Neural progenitor cell (in vitro differentiated cells): ENCODE results near the gene RNF31. TPM values are rescaled to one million over a fixed set of nuclear protein-coding genes. Genes with fewer than 3 reads are reported as not detected.
"Not testable (repeated sequence)": the region's sequence is repeated elsewhere in the genome, so short reads cannot be mapped to it uniquely, and the experiment has no call there.

Experiments
- DNase-seq: peaks from one replicate; pipeline ENCODE4 v3.0.0-alpha.2; 2016; ENCODE audit warnings: low spot score
- H2AFZ ChIP-seq: fragments of 200-600 bp; sonication (generic); replicated peaks from 2 replicates; pipeline ENCODE4 v1.6.1; 2016; ENCODE audit warnings: antibody characterized with exemption
- H3F3A ChIP-seq: fragments of 200-600 bp; sonication (generic); 2 replicates; pipeline ENCODE4 v1.6.1; 2016; ENCODE audit warnings: antibody characterized with exemption, low read depth
- H3K27ac ChIP-seq: fragments of 200-600 bp; sonication (generic); 2 replicates; pipeline ENCODE4 v1.5.1; 2016; ENCODE audit warnings: mild to moderate bottlenecking
- H3K27me3 ChIP-seq: fragments of 200-600 bp; sonication (generic); 2 replicates; pipeline ENCODE4 v1.6.1; 2016; ENCODE audit warnings: mild to moderate bottlenecking, moderate library complexity
- H3K36me3 ChIP-seq: fragments of 200-600 bp; sonication (generic); 2 replicates; pipeline ENCODE4 v1.5.1; 2016
- H3K4me1 ChIP-seq: fragments of 200-600 bp; sonication (generic); 2 replicates; pipeline ENCODE4 v1.6.1; 2016; ENCODE audit warnings: mixed run types
- H3K4me2 ChIP-seq: fragments of 200-600 bp; sonication (generic); 2 replicates; pipeline ENCODE4 v1.6.1; 2016
- H3K4me3 ChIP-seq: fragments of 200-600 bp; sonication (generic); 2 replicates; pipeline ENCODE4 v1.5.1; 2016
- H3K79me2 ChIP-seq: fragments of 200-600 bp; sonication (generic); 2 replicates; pipeline ENCODE4 v1.6.1; 2016; ENCODE audit warnings: low read depth
- H3K9ac ChIP-seq: fragments of 200-600 bp; sonication (generic); 2 replicates; pipeline ENCODE4 v1.6.1; 2016
- H3K9me3 ChIP-seq: fragments of 200-600 bp; sonication (generic); 2 replicates; pipeline ENCODE4 v1.5.1; 2016; ENCODE audit warnings: low read depth
- H4K20me1 ChIP-seq: fragments of 200-600 bp; sonication (generic); 2 replicates; pipeline ENCODE4 v1.6.1; 2016; ENCODE audit warnings: low read depth
- H3K27ac Mint-ChIP-seq: 3 replicates; pipeline ENCODE4 v1.8.0; 2021; ENCODE audit warnings: mixed read lengths
- H3K27me3 Mint-ChIP-seq: 2 replicates; pipeline ENCODE4 v1.8.0; 2022; ENCODE audit warnings: low read depth, mild to moderate bottlenecking, inconsistent platforms, moderate library complexity, mixed read lengths; ENCODE audit not compliant: insufficient read depth
- H3K36me3 Mint-ChIP-seq: 3 replicates; pipeline ENCODE4 v1.8.0; 2021; ENCODE audit warnings: mixed read lengths
- H3K4me1 Mint-ChIP-seq: 3 replicates; pipeline ENCODE4 v1.8.0; 2021; ENCODE audit warnings: mixed read lengths
- H3K4me3 Mint-ChIP-seq: 3 replicates; pipeline ENCODE4 v1.8.0; 2021; ENCODE audit warnings: mild to moderate bottlenecking, moderate library complexity, mixed read lengths
- H3K9me3 Mint-ChIP-seq: 3 replicates; pipeline ENCODE4 v1.8.0; 2020; ENCODE audit warnings: mixed read lengths
- EZH2 ChIP-seq: fragments of 200-600 bp; sonication (generic); IDR thresholded peaks from 2 replicates; pipeline ENCODE4 v1.6.1; 2017; ENCODE audit warnings: antibody characterized with exemption, mild to moderate bottlenecking, moderate library complexity
- EZH2phosphoT487 ChIP-seq: fragments of 200-600 bp; sonication (generic); IDR thresholded peaks from 2 replicates; pipeline ENCODE4 v1.6.1; 2017; ENCODE audit warnings: antibody characterized with exemption
- total RNA-seq: library from RNA; depleted of rRNA; stranded (reverse); fragments of >200 nt; gene quantifications from 2 replicates; pipeline ENCODE4 v1.2.3, GENCODE V29; 2015; ENCODE audit warnings: low replicate concordance
- TF ChIP-seq, protein P1 (sequence below): fragments of 200-600 bp; sonication (generic); IDR thresholded peaks from 2 replicates; pipeline ENCODE4 v1.5.1; 2017; ENCODE audit warnings: antibody characterized with exemption, mild to moderate bottlenecking

RNF31 gene
- total RNA-seq, 1 donor from 2014 or later, result 28.8 TPM

DNA sequence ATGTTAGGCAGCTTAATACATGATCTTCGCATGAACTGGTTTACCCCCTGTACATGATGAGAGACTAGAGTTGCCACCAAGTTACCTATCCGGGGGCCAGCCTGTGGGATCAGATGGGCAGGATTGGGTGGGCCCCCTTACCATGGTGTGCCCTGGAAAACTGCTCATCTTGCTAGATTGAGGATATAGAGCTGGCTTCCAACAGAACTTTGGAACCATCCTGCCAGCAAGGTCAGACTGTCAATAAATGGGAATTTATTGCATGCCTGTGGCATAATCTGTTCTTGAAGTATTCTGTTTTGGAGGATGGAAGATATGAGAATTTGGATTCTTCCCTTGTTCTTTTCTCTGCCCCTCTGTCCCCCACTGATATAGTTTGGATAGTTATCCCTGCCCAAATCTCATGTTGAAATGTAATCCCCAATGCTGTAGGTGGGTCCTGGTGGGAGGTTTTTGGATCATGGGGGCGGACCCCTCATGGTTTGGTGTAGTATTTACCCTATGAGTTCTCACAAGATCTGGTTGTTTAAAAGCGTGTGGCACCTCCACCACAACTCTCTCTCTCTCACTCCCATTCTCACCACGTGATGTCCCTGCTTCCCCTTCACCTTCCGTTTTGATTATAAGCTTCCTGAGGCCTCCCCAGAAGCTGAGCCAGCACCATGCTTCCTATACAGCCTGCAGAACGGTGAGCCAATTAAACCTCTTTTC, 51.7 kb downstream of the RNF31 start:
- peaks cover 14% of the 10 kb centered on the region for H3K79me2 ChIP-seq
- Mint-ChIP-seq H3K4me1 (peaks cover 20% of the 10 kb centered on the region), H3K4me3 (no peak overlapping the region), H3K36me3 (peaks cover 23% of the 10 kb centered on the region), H3K27ac (no peak overlapping the region), H3K27me3 (peaks cover 6% of the 10 kb centered on the region), H3K9me3 (no peaks in the 10 kb centered on the region)
- H3F3A ChIP-seq, result peaks cover 27% of the 10 kb centered on the region
- peaks cover 6% of the 10 kb centered on the region for H3K4me1 ChIP-seq
- no peak overlapping the region for H3K9ac ChIP-seq
- no peaks in the 10 kb centered on the region for H4K20me1 ChIP-seq
- no peaks in the 10 kb centered on the region for H3K9me3 ChIP-seq
- no peak overlapping the region for H3K27ac ChIP-seq
- peaks cover 5% of the 10 kb centered on the region for H3K36me3 ChIP-seq
- DNase-seq, result no peak
- H3K4me3 ChIP-seq, result no peak overlapping the region
- TF ChIP-seq EZH2, result no peak
- TF ChIP-seq, protein P1, sequence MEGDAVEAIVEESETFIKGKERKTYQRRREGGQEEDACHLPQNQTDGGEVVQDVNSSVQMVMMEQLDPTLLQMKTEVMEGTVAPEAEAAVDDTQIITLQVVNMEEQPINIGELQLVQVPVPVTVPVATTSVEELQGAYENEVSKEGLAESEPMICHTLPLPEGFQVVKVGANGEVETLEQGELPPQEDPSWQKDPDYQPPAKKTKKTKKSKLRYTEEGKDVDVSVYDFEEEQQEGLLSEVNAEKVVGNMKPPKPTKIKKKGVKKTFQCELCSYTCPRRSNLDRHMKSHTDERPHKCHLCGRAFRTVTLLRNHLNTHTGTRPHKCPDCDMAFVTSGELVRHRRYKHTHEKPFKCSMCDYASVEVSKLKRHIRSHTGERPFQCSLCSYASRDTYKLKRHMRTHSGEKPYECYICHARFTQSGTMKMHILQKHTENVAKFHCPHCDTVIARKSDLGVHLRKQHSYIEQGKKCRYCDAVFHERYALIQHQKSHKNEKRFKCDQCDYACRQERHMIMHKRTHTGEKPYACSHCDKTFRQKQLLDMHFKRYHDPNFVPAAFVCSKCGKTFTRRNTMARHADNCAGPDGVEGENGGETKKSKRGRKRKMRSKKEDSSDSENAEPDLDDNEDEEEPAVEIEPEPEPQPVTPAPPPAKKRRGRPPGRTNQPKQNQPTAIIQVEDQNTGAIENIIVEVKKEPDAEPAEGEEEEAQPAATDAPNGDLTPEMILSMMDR, result no peak
- no peak for TF ChIP-seq EZH2phosphoT487
- H2AFZ ChIP-seq, result no peak overlapping the region
- H3K4me2 ChIP-seq, result no peak overlapping the region
- H3K27me3 ChIP-seq, result no peaks in the 10 kb centered on the region

DNA sequence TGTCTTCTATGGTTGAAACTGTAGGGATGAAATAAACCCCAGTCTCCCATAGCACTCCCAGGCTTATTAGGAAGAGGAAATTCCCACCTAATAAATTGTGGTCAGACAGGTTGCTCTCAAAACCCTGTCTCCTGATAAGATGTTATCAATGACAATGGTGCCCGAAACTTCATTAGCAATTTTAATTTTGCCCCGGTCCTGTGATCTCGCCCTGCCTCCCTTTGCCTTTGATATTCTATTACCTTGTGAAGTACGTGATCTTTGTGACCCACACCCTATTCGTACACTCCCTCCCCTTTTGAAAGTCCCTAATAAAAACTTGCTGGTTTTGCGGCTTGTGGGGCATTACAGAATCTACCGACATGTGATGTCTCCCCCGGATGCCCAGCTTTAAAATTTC, 55.2 kb downstream of the RNF31 start:
- not testable (repeated sequence) for DNase-seq, H3F3A ChIP-seq, H3K36me3 ChIP-seq, H3K27me3 Mint-ChIP-seq, H3K27ac Mint-ChIP-seq, H2AFZ ChIP-seq, H3K9me3 ChIP-seq, H3K4me2 ChIP-seq, H3K9ac ChIP-seq, H3K27ac ChIP-seq, H3K27me3 ChIP-seq, H3K4me1 Mint-ChIP-seq, H3K9me3 Mint-ChIP-seq, H4K20me1 ChIP-seq, H3K4me3 ChIP-seq, H3K4me1 ChIP-seq, H3K79me2 ChIP-seq, H3K4me3 Mint-ChIP-seq
- peaks cover 34% of the 10 kb centered on the region for H3K36me3 Mint-ChIP-seq

DNA sequence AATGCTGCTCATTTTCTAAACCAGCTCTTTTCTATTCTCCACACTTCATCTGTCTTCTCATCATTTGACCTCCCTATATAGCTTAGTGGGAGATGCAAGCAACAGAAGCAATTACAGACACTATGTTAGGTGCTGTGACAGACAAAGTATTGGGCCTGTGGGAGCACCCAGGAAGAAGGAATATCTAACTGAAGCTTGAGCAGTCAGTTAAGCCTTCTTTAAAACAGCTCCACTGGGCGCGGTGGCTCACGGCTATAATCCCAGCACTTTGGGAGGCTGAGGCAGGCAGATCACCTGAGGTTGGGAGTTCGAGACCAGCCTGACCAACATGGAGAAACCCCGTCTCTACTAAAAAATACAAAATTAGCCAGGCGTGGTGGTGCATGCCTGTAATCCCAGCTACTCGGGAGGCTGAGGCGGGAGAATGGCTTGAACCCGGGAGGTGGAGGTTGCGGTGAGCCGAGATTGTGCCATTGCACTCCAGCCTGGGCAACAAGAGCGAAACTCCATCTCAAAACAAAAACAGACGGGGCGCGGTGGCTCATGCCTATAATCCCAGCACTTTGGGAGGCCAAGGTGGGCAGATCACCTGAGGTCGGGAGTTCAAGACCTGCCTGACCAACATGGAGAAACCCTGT, 56.1 kb downstream of the RNF31 start:
- DNase-seq, H3K9ac ChIP-seq, H4K20me1 ChIP-seq, H3K27me3 Mint-ChIP-seq, H2AFZ ChIP-seq, H3K27ac ChIP-seq, H3K4me1 ChIP-seq, H3K4me2 ChIP-seq, H3K9me3 Mint-ChIP-seq, H3K4me3 ChIP-seq, H3K27me3 ChIP-seq, H3K36me3 ChIP-seq, H3K79me2 ChIP-seq, H3K4me1 Mint-ChIP-seq, H3K9me3 ChIP-seq, H3K4me3 Mint-ChIP-seq, H3F3A ChIP-seq, H3K27ac Mint-ChIP-seq: not testable (repeated sequence)
- H3K36me3 Mint-ChIP-seq, result peaks cover 36% of the 10 kb centered on the region

DNA sequence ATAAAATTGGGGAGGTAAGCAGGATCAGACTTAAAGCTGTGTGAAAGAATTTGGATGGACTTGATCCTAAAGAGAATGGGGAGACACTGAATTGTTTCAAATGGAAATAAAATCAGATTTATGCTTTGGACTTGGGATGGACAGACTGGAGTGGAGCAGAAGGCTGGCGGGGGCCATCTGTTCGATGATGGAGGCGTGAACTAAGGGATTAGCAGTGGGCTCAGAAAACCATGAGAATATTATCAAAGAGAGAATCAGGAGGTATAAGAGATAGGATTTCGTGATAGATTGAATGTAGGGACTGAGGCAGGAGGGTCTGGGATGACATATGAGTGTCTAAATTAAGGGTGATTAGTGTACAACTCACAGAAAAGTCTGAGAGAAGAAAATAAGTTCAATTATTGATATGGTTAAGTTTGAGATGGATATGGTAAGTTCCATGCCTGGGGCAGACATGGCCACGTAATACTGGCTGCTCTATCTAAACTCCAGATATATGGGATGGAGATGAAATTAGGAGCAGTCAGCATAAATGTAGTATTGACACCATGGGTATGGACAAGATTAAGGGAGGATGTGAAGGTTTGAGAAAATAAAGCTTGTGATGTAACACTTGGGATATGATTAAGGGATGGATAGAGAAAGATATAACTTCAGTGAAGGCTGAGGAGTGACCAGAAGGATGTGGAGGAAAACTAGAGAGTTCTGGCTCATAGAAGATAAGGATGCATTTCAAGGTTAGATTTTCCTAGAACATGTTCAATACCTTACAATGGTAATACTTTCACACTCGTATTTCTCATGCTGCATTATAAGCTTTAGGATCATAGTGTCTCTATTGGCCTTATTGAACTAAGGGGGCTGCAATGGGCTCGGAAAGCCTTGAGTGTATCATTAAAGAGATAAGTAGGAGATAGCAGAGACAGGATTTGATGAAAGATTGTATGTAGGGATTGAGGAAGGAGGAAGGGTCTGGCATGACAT, 57.2 kb downstream of the RNF31 start:
- TF ChIP-seq, protein P1, result no peak
- no peak for TF ChIP-seq EZH2phosphoT487
- TF ChIP-seq EZH2, result no peak
- no peaks in the 10 kb centered on the region for H3K9me3 ChIP-seq
- no peaks in the 10 kb centered on the region for H3K79me2 ChIP-seq
- H4K20me1 ChIP-seq, result no peaks in the 10 kb centered on the region
- Mint-ChIP-seq H3K27ac (no peak overlapping the region), H3K27me3 (peaks cover 2% of the 10 kb centered on the region), H3K4me1 (no peaks in the 10 kb centered on the region), H3K36me3 (peaks cover 36% of the 10 kb centered on the region), H3K4me3 (no peak overlapping the region), H3K9me3 (no peaks in the 10 kb centered on the region)
- no peaks in the 10 kb centered on the region for H3K4me1 ChIP-seq
- H3K9ac ChIP-seq, result no peak overlapping the region
- no peak overlapping the region for H3K27ac ChIP-seq
- H2AFZ ChIP-seq, result no peak overlapping the region
- no peaks in the 10 kb centered on the region for H3K27me3 ChIP-seq
- no peak for DNase-seq
- H3K4me3 ChIP-seq, result no peak overlapping the region
- no peaks in the 10 kb centered on the region for H3F3A ChIP-seq
- no peak overlapping the region for H3K4me2 ChIP-seq
- H3K36me3 ChIP-seq, result peaks cover 5% of the 10 kb centered on the region
